Esophagus muscularis mucosa (tissue), 4 donors: ENCODE results near the gene FBXW2. TPM values are rescaled to one million over a fixed set of nuclear protein-coding genes. Genes with fewer than 3 reads are reported as not detected.

ENCODE experiments used
- DNase-seq: peaks from one replicate; pipeline ENCODE4 v3.0.0-alpha.2; 2017; ENCODE audit errors: extremely low spot score
- H3K27ac ChIP-seq, 4 donors: fragments of 200-600 bp; sonication (generic); replicated peaks in 1 of 4; 1 replicate in 3 of 4; 2 replicates in 1 of 4; pipeline ENCODE4 v1.5.1; 2016 to 2019; ENCODE audit warnings: mild to moderate bottlenecking in 1 of 4
- H3K27me3 ChIP-seq, 4 donors: fragments of 200-600 bp; sonication (generic); one replicate each; pipeline versions ENCODE4 v1.5.1 to v1.6.0; 2016 to 2019
- H3K36me3 ChIP-seq, 4 donors: fragments of 200-600 bp; sonication (generic); one replicate each; pipeline ENCODE4 v1.5.1; 2016 to 2019
- H3K4me1 ChIP-seq, 4 donors: fragments of 200-600 bp; sonication (generic); one replicate each; pipeline ENCODE4 v1.5.1; 2016 to 2019
- H3K4me3 ChIP-seq, 4 donors: fragments of 200-600 bp; sonication (generic); 1 replicate in 2 of 4; 2 replicates in 2 of 4; pipeline ENCODE4 v1.5.1; 2016 to 2019; ENCODE audit warnings: mild to moderate bottlenecking in 4 of 4, moderate library complexity in 1 of 4
- H3K9me3 ChIP-seq, 4 donors: fragments of 200-600 bp; sonication (generic); 1 replicate in 3 of 4; 2 replicates in 1 of 4; pipeline ENCODE4 v1.5.1; 2016 to 2019
- CTCF ChIP-seq, 3 experiments: fragments of 200-600 bp in 2 of 3; fragments of 450-650 bp in 1 of 3; sonication (generic) in 2 of 3; IDR thresholded peaks; one replicate each; pipeline ENCODE4 v1.5.1; 2017 to 2019; ENCODE audit warnings: antibody characterized with exemption in 3 of 3, mild to moderate bottlenecking in 2 of 3, moderate library complexity in 1 of 3
- EP300 ChIP-seq: sonication (generic); formaldehyde crosslinking; IDR thresholded peaks from one replicate; pipeline ENCODE4 v1.6.1; 2017; ENCODE audit warnings: antibody characterized with exemption
- POLR2A ChIP-seq: fragments of 450-650 bp; IDR thresholded peaks from one replicate; pipeline ENCODE4 v1.6.1; 2017; ENCODE audit warnings: antibody characterized with exemption, moderate library complexity, mild to moderate bottlenecking, low read depth
- POLR2AphosphoS5 ChIP-seq, 2 donors: sonication (generic); formaldehyde crosslinking; IDR thresholded peaks; one replicate each; pipeline ENCODE4 v1.6.1; 2017; ENCODE audit warnings: antibody characterized with exemption in 2 of 2
- WGBS: methylation state at CpG from one replicate; pipeline ENCODE4 v1.1.5; 2018; 5-methylcytosine and 5-hydroxymethylcytosine counted together
- intact Hi-C: fragments of 100-400 bp; cut with DNase I; formaldehyde crosslinking; loops from one replicate; pipeline ENCODE4 v1.15.1; 2023
- total RNA-seq, 4 donors: library from RNA; depleted of rRNA; stranded (reverse); fragments of >200 nt; gene quantifications; one replicate each; pipeline versions ENCODE4 v1.1.0 to v1.2.1, GENCODE V29; 2016

The FBXW2 gene
- total RNA-seq, 4 donors from 2014 or later: 36.9 to 55.9 (median 53.2) TPM

DNA sequence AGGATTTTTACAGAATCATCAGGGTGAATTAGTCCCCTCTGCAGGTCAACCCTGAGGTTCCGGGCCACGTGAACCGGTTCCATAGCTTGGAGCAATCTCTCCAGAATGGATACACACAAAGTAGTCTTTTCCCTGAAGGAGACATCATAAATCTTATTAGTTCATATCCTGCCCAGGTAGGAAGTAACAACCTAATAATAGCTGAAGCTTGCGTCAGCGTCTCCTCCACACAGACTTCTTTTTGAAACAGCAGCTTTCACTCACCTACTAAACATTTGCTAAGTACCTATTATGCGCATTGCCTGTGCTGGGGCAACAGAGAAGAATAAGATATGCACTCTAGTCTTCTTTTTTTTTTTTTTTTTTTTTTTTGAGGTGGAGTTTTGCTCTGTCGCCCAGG, 40.1 kb upstream of the FBXW2 start:
- TF ChIP-seq POLR2AphosphoS5 (IDR thresholded peaks at IDR 0.05) (no peak), EP300 (no peak), CTCF (IDR thresholded peaks at IDR 0.05) (no peak), POLR2A (no peak)
- H3K4me3 ChIP-seq: no peak overlapping the region
- peaks cover 31 to 71% (median 61%) of the 10 kb centered on the region in 4 donors for H3K36me3 ChIP-seq
- no peak overlapping the region for H3K27ac ChIP-seq
- 94% methylated on average over 7 of the region's 7 CpGs for WGBS
- intact Hi-C loops: no loop called here
- H3K9me3 ChIP-seq: no peaks in the 10 kb centered on the region
- no peaks in the 10 kb centered on the region for H3K27me3 ChIP-seq
- peaks cover 0 to 6% (median 0%) of the 10 kb centered on the region in 4 donors for H3K4me1 ChIP-seq
- no peak for DNase-seq

- Histone ChIP-seq H3K9me3 (no peaks in the 10 kb centered on the region), H3K27me3 (no peaks in the 10 kb centered on the region), H3K4me1 (peaks cover 0 to under 1% (median 0%) of the 10 kb centered on the region in 4 donors), H3K27ac (no peak overlapping the region), H3K36me3 (peaks cover 31 to 73% (median 66%) of the 10 kb centered on the region in 4 donors), H3K4me3 (no peak overlapping the region)
- TF ChIP-seq POLR2AphosphoS5 (IDR thresholded peaks at IDR 0.05) (no peak), EP300 (no peak), POLR2A (no peak), CTCF (IDR thresholded peaks at IDR 0.05) (no peak)
- no peak for DNase-seq
- intact Hi-C loops: no loop called here
These were observed 39.6 kb upstream of the FBXW2 start for GRCh38 chr9:120832807-120833206.

- TF ChIP-seq EP300 (no peak), POLR2AphosphoS5 (IDR thresholded peaks at IDR 0.05) (no peak), POLR2A (no peak), CTCF (IDR thresholded peaks at IDR 0.05) (no peak)
- Histone ChIP-seq H3K36me3 (peaks cover 37 to 90% (median 81%) of the 10 kb centered on the region in 4 donors), H3K27ac (no peak overlapping the region), H3K4me1 (no peaks in the 10 kb centered on the region), H3K9me3 (no peaks in the 10 kb centered on the region), H3K4me3 (no peak overlapping the region), H3K27me3 (no peaks in the 10 kb centered on the region)
- no peak for DNase-seq
- WGBS: 95% methylated on average over 3 of the region's 3 CpGs
- intact Hi-C loops: no loop called here
These were observed 37.6 kb upstream of the FBXW2 start for GRCh38 chr9:120830865-120831264.

DNA sequence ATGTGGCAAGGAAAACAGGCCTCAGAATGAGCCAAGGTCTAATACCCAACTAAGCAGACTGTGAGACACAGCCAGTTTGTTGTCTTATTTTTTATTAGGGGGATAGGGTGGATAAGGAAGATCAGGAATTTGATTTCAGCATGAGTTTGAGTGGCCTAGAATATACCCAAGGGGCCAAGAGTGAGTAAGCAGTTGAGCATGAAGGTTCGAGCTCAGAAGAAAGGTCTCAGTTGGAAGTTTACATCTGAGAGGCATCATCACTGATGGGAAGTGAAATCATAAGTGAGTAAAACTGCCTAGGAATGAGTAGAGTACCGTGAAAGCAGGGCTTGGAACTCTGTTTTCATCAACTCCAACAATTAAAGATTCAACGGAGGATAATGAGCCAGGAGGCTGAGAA, 36.9 kb upstream of the FBXW2 start:
- no peak for DNase-seq
- H3K4me1 ChIP-seq: no peaks in the 10 kb centered on the region
- 88% methylated on average over 3 of the region's 3 CpGs for WGBS
- H3K4me3 ChIP-seq: no peak overlapping the region
- H3K27ac ChIP-seq: no peak overlapping the region
- H3K27me3 ChIP-seq: no peaks in the 10 kb centered on the region
- intact Hi-C loops: no loop called here
- H3K36me3 ChIP-seq: peaks cover 44 to 92% (median 83%) of the 10 kb centered on the region in 4 donors
- peaks cover 0 to 3% (median 0%) of the 10 kb centered on the region in 4 donors for H3K9me3 ChIP-seq
- no peak for TF ChIP-seq CTCF (IDR thresholded peaks at IDR 0.05)

DNA sequence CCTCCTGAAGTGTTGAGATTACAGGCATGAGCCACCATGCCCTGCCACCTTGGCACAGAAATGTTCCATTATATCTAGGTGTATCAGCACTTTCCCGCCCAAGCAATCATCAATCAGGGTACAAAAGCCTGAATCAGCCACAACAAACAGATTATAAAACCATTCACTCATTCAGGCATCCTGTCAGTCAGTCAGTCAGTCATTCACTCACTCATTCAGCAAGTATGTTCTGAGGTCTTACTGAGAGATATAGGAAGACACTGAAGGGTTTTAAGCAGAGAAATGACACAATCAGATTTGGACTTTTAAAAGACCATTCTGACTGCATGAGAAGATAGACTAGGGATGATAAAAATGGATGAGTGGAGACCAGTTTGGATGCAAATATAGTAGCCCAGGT, 36.4 kb upstream of the FBXW2 start:
- 92% methylated on average over 1 of the region's 1 CpG for WGBS

More for the DNA sequence above, 36.4 kb upstream of the FBXW2 start:
- Histone ChIP-seq H3K27me3 (no peaks in the 10 kb centered on the region), H3K9me3 (peaks cover 0 to 4% (median 0%) of the 10 kb centered on the region in 4 donors), H3K4me1 (no peaks in the 10 kb centered on the region), H3K27ac (no peak overlapping the region), H3K36me3 (peaks cover 49 to 92% (median 83%) of the 10 kb centered on the region in 4 donors), H3K4me3 (no peak overlapping the region)
- DNase-seq: no peak
- intact Hi-C loops: no loop called here
- no peak for TF ChIP-seq CTCF (IDR thresholded peaks at IDR 0.05)
- no peak for TF ChIP-seq EP300
- TF ChIP-seq POLR2A: no peak
- no peak for TF ChIP-seq POLR2AphosphoS5 (IDR thresholded peaks at IDR 0.05)
